Femur (tissue), 1 donor: Measurements from ENCODE around the gene ZNF92.
"Not testable (repeated sequence)": the region's sequence is repeated elsewhere in the genome, so short reads cannot be mapped to it uniquely, and the experiment has no call there.

Experiments
- DNase-seq: peaks from one replicate; pipeline ENCODE4 v3.0.0-alpha.2; 2017

ZNF92 gene

DNA sequence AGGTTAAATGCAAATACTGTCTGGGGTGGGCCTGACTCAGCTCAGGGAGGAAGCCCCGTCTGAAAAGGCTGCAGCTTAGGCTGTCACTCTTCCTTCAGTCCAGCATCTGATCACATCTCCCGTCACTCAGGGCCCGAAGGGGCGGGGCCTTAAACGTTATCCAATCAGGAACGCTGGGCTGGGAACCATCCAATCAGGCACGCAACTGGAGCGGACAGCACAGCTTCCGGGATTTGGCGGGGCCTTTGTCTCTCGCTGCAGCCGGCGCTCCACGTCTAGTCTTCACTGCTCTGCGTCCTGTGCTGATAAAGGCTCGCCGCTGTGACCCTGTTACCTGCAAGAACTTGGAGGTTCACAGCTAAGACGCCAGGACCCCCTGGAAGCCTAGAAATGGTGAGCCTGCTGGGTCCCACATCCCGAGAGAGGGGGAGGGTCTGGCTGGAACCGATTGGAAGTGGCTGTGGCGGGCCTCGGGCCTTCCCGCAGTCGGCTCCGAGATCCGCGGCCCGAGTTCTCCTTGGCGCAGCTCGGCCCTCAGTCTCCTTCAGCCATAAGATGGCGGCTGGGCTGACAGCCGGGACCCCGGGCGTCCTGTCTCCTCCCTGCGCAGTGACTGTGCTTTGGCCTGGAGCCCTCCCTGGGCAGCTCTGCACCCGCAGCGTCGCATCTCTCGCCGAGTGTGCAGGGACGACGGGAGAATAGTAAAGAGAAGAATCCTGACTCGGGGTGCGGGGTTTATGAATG, at the start of gene ZNF92:
TSS of gene ZNF92 (plus strand) at position 248 of the 744 bp plus-strand sequence. CDS start at position 391, 143 bp downstream.
- peak; percentile 98 for DNase-seq

DNA sequence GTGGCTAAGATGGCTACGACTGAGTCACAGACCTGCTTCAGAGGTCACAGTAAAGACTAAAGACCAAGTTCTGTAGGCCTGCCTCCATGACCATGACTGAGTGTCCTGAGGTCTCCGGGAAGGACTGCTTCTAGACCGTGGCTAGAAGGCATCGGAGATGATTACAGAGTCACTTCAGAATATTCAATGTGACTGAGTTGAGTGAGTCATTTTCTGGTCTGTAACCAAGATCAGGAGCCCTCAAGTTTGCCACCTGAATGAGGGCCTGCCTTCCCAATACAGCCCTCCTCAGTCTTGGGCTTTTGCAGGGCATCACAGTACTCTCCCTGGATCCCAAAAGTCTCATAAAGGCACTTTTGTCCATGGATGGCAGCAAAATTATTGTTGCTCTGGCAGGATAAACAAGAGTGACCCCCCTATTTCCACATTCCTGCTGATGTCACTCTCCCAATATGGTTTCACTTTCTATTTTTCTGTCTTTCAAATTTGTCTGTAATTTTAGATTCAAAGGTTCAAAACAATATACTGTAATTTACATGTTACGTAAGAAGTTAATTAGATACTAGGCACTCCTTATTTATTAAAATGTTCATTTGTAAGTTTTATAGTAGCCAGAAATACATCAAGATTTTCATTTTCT, 47.7 kb upstream of the ZNF92 start:
- no peak for DNase-seq

DNA sequence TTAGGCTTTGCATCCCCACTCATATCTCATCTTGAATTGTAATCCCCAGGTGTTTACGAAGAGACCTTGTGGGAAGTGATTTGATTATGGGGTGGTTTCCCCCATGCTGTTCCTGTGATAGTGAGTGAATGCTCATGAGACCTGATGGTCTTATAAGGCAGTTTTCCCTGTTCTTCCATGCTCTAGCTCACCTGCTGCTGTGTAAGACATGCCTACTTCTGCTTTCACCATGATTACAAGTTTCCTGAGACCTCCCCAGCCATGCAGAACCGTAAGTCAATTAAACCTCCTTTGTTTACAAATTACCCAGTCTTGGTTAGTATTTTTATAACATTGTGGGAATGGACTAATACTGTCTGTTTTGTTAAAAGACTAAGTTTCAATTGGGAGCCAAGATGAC, 35.3 kb upstream of the ZNF92 start:
- DNase-seq, result no peak

DNA sequence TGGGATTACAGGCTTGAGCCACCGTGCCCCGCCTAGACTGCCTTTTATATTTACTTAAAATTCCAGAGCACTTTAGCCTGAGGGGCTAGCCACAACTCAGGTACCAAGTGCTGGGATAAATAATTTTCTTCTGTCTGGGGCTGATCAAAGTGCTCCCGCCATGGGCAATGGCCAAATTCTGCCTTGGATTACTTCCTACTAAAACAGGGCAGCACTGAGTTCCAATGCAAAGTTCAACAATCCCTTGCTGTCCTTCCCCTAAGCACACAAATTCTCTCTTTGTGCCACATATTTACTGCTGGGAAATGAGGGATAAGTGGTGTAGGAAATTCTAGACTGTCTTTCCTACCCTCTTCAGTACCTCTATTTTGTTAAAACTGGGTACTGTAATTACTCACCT, 34.4 kb upstream of the ZNF92 start:
- DNase-seq, result no peak

DNA sequence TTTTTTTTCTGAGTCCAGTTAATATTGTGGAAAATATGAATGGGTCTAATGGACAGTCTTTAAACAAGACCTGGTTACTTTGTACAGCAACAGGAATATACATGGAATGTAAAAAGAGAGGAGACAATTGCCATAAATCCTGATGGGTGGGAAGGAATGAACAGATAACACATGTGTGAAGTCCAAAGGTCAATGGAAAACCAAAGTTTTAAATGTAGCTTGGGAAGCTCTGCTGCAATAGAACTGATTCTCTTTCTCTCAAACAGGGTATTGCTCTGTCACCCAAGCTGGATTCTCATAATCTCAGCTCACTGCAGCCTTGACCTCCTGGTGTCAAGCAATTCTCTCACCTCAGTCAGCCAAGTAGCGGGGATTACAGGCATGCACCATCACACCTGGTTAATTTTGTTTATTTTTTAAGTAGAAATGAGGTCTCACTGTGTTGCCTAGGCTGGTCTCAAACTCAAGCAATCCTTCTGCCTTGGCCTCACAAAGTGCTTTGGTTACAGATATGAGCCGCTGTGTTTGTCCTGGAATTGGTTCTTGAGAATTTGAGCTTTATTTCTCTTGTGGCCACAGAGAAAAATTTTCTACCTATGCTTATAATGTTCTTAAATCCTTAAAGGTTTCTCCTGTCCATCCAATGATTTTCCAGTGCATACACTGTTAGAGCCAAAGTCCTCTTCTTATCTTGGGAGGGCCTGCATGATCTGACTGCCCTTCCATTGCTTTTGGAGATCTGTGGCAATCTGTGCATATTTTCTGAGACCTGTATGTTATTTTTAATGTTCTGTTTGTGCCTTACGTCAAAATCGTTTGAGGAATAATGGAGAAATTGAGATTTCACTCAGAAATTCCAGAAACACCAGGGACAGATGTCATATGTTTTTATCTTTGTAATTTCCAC, 30.7 kb upstream of the ZNF92 start:
- DNase-seq, result no peak

DNA sequence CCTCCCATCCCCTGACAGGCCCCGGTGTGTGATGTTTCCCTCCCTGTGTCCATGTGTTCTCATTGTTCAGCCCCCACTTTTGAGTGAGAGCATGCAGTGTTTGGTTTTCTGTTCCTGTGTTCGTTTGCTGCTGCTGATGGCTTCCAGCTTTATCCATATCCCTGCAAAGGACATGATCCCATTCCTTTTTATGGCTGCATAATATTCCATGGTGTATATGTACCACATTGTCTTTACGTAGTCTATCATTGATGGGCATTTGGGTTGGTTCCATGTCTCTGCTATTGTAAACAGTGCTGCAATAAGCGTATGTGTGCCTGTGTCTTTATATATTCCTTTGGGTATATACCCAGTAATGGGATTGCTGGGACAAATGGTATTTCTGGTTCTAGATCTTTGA, 29.1 kb upstream of the ZNF92 start:
- DNase-seq, result not testable (repeated sequence)

DNA sequence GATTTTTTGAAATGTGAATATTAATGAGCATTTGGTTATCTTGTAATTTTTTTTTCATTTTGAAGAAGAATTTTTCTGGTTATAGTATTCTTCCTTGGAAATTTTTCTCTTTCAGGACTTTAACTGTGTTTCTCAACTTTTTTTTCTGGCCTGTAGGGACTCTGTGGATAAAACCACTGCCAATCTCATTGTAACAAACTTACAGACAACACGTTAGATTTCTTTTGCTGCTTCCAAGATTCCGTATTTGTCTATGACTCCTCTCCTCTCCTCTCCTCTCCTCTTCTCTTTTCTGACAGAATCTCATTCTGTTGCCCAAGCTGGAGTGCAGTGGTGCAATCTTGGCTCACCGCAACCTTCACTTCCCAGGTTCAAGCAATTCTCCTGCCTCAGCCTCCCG, 19.4 kb upstream of the ZNF92 start:
- no peak for DNase-seq

DNA sequence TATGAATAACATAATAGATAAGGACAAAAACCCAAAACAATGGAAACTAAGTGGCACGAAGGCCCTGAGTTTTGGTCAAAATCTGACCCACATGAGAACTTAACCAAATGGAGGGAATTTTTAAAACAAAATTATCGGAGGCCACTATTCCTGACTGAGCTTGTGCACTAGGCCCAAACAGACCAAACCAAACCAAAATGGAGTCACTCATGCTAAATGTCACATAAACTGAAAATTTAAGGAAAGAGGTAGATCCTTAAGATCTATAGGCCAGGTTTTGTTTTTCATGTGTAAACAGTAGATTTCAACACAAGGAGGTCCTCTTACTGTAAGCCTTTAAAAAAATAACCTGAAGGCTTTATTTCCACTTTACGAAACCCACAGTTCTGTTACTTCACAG, 3.8 kb upstream of the ZNF92 start:
- no peak for DNase-seq

DNA sequence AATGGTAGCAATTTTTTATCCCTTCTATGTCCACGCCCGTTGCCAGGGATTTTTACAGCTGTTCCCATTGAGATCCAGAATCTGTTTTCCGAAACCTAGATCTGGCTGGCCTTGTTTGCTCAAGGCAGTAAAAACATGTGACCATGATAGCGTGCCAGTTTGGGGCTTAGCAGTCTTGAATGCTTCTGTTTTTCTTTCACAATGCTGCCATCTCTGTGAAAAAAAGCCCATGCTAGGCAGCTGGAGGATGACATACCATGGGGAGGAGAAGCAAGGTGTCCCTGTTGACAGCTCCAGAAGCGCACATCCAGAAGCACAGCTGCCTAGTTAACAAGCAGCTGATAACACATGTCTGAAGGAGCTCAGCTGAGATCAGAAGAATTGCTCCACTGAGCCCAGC, 2.2 kb upstream of the ZNF92 start:
- peak; percentile 33 for DNase-seq

DNA sequence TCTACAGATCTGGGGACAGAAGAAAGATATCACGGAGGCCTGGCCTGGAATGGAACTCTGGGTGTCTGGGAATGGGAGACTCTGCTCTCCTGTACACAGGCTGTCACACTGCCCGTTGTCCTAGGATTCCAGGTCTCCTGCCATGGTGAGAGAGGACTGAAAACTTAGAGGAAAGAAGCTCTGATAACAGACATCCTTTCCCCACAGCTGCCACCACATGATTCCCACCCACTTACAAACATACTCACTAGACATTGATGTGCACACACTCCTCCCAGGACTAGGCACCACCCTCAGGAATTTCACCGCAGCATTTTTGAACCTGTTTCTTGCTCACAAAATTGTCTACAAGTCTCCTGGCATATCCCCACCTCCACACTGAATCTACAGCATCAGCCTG, 5.7 kb downstream of the ZNF92 start:
- DNase-seq, result no peak

DNA sequence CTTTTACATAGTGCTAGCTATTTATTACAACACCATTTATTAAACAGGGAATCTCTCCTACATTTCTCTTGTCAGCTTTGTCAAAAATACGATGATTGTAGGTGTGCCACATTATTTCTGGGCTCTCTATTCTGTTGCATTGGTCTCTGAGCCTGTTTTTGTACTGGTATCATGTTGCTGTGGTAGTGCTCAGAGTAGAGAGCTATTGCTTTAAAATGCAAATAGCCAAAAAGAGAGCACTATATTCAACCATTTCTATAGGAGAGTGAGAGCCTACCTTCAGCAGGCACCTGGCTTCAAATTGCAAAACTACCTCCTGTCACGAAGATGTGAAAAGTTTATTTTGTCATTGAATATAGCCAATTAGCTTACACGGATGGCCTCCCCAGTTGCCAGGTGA, 8.1 kb downstream of the ZNF92 start:
- no peak for DNase-seq

DNA sequence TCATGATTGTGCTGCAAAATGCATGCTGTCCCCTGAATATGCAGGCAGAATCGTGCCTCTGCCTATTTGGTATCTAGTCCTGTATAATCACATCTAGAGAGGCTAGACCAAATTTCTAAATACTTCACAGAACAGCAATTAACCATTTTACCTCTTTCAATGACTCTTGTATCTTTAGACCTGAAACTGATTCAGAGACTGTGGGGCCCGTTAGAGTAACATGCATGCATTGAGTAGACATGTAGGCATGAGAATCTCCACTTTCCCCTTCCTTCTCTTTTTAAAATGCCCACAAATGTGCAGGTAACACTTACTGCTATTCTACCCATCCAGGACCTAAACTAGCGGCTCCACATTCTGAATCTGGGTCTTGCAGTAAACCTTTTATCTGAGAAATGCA, 8.8 kb downstream of the ZNF92 start:
- no peak for DNase-seq

DNA sequence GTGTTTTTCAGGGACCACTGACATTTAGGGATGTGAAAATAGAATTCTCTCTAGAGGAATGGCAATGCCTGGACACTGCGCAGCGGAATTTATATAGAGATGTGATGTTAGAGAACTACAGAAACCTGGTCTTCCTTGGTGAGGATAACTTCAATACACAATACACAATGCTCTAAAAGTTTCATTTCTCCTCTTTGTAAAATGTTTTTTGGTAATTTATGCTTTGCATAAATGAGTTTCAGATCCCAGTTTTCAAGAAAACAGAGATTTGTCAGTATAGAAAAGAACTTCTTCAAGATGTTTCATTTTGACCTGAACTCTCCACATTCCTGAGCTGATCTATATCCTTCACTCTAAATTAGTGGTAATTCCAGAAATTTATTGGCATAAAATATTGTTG, 14.2 kb downstream of the ZNF92 start:
- DNase-seq, result no peak

DNA sequence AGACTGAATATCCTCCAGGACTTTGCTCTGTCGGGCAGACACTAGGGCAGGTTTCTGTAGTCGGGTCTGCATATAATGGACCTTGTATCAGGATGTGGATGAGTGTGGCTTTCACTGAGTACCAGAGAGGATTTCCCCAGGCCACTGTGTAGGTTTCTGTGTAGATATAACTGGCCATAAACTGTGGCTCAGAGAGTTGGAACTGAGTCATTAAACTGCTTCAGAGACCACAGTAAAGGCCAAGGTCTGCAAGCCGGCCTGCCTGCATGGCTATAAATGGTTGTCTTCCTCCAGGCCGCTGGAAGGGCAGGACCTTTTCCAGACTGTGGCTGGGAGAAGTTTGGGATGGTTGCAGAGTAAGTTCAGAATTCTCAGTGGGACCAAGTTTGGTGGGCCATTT, 16.9 kb downstream of the ZNF92 start:
- peak; percentile 31 for DNase-seq

DNA sequence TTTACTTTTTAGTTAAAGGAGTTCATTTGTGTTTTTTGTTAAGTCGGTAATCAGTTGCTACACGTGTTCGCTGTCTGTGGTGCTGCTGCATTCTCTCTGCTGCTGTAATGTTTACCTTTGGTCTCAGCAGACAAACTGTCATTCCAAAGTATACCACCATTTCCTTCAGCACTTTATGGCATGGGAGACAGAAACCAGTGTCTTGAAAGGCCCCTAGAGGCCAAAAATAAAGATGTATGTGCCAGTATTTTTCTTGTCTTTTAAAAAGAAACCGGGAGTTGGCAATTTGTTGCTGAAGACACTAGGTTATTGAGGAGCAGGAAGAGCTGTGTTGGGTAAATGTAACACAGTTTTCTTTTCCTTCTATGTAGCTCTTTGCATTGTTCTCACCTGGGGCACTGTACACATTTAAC, 24.1 kb downstream of the ZNF92 start:
- DNase-seq, result no peak

DNA sequence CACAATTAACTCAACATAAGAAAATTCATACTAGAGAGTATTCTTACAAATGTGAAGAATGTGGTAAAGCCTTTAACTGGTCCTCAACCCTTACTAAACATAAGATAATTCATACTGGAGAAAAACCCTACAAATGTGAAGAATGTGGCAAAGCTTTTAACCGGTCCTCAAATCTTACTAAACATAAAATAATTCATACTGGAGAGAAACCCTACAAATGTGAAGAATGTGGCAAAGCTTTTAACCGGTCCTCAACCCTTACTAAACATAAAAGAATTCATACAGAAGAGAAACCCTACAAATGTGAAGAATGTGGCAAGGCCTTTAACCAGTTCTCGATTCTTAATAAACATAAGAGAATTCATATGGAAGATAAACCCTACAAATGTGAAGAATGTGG, 25.0 kb downstream of the ZNF92 start:
- DNase-seq, result not testable (repeated sequence)

DNA sequence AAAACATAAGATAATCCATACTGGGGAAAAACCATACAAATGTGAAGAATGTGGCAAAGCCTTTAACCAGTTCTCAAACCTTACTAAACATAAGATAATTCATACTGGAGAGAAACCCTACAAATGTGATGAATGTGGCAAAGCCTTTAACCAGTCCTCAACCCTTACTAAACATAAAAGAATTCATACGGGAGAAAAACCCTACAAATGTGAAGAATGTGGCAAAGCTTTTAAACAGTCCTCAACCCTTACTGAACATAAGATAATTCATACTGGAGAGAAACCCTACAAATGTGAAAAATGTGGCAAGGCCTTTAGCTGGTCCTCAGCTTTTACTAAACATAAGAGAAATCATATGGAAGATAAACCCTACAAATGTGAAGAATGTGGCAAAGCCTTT, 25.4 kb downstream of the ZNF92 start:
- DNase-seq, result not testable (repeated sequence)

DNA sequence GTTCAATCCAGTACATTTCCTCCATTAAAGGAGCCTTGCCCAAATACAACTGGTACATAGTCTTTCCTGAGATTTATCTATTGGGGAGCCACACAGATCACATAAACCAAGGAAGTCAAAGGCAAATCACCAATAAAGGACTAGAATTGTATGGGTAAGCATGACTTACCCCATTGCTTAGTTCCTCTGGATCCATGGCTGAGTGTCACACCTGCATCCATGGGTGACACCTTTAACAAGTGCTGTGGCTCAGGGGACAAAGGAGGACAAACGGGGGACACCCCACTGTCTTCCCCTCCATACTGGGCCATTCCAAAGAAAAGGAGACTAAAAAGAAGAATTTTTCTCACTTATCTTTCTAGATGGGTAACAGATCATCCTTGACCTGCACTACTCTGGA, 30.4 kb downstream of the ZNF92 start:
- no peak for DNase-seq

DNA sequence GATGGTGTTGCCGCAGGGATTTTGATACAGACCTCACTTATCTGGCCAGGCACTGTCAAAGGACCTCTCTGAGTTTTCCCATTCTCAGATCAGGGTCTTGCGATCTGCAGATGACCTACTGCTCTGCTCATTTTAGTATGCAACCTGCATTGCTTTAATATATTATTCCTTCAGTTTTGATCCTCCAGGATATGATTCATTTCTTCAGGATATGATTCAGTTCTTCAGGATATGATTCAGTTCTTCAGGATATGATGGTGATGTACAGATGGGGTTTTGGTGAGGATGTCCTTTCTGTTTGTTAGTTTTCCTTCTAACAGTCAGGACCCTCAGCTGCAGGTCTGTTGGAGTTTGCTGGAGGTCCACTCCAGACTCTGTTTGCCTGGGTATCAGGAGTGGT, 33.1 kb downstream of the ZNF92 start:
- DNase-seq, result not testable (repeated sequence)

DNA sequence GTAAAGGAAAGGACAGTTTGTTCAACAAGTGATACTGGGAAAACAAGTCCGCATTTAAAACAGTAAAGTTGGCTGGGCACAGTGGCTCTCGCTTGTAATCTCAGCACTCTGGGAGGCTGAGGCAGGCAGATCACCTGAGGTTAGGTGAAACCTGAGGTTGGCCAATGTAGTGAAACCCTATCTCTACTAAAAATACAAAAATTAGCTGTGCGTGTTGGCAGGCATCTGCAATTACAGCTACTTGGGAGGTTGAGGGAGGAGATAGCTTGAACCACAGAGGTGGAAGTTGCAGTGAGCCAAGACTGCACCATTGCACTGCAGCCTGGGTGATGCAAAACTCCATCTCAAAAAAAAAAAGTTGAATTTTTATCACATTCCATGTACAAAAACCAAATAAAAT, 35.7 kb downstream of the ZNF92 start:
- no peak for DNase-seq

DNA sequence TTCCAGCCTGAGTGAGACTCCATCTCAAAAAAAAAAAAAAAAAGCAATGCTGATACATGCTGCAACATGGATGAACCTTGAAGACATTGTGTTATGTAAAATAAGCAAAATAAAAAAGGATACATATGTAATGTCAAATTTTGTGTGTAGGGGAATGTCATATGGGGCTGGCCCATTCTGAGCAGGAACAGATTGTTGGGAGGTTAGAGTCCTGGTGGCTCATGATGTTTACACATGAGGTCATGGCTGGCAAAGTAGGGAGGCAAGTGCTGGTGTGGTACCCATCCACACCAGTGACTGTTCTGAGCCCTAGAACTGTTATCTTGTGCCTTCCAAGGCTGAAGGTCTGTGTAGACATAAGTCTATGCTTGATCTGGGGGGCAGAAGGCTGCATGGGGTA, 37.6 kb downstream of the ZNF92 start:
- DNase-seq, result no peak

DNA sequence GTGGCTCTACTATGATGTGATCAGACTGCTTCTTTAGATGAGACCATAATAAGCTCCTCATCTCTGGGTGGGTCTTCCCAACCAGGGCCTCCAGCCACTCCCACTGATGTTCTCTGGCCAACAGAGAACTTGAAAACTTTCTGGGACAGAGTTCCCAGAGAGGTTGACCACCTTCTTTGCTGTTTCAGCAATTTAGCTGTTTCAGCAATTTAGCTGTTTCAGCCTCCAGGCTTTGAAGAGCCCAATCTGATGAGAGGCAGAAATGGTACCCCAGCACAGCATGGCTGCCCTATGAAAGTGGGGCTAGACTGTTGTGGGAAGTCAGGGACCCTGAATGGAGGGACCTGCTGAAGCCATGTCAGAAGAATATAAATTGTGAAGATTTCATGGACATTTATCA, 49.0 kb downstream of the ZNF92 start:
- DNase-seq, result no peak

DNA sequence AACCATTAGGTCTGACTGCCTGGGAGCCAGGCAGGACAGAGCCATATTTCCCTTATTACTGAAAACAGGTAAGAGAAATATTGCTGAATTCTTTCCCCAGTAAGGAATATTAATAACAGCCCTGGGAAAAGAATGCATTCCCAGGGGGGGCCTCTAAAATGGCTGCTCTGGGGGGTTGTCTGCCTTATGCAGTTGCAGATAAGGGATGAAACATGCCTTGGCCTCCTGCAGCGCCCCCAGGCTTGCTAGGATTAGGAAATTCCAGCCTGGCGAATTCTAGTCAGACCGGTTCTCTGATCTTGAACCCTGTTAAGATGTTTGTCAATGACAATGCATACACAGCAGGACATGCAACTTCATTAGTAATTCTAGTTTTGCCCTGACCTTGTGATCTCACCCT, 49.6 kb downstream of the ZNF92 start:
- not testable (repeated sequence) for DNase-seq
